ENCODE measurements around the gene HIP1R. TPM values are rescaled to one million over a fixed set of nuclear protein-coding genes. Genes with fewer than 3 reads are reported as not detected.

Gene HIP1R
- total and polyA plus RNA-seq, 2 of the 4 experiments (the other 2 are of a cell fraction): 13.8 to 18.5 TPM

GRCh38 chr12:122861587-122861970 lies 26.3 kb downstream of the HIP1R start:
- Histone ChIP-seq H2BK120ac (ENCODE audit: low read depth, low read length) (no peak overlapping the region), H3K79me1 (ENCODE audit: low read depth in 1 of 2, low read length in 2 of 2) (peaks cover 8 to 19% of the 10 kb centered on the region in 2 experiments; a peak in 3 of 4 replicates), H4K5ac (ENCODE audit: low read depth, low read length) (no peak overlapping the region), H3K4me2 (ENCODE audit: low read depth, low read length) (no peak overlapping the region), H4K20me1 (ENCODE audit: insufficient read depth, low read length) (peaks cover 30% of the 10 kb centered on the region), H3K27ac (ENCODE audit: insufficient read depth, low read length) (no peak overlapping the region), H3K9me3 (ENCODE audit: control insufficient read depth, insufficient read depth, low read length) (no peaks in the 10 kb centered on the region), H3K4me1 (ENCODE audit: control insufficient read depth, insufficient read depth, low read length) (peaks cover 3% of the 10 kb centered on the region; the same call in 1 of the 2 replicates), H3K56ac (ENCODE audit: extremely low read depth, insufficient read depth, low read length) (no peak overlapping the region), H3K9ac (ENCODE audit: low read depth, low read length) (no peak overlapping the region), H2BK5ac (ENCODE audit: low read depth, low read length, poor library complexity, severe bottlenecking) (no peak overlapping the region), H3K36me3 (ENCODE audit: control insufficient read depth, insufficient read depth, low read length) (peaks cover 25% of the 10 kb centered on the region), H4K8ac (ENCODE audit: low read depth in 2 of 2, low read length in 2 of 2) (no peak overlapping the region), H3K27me3 (ENCODE audit: control insufficient read depth, insufficient read depth, low read length) (no peaks in the 10 kb centered on the region), H3K9me1 (ENCODE audit: insufficient read depth, low read length) (0 out of 2 replicates have a peak, but pooled peaks cover 6% of the 10 kb centered on the region), H2AK9ac (replicated peaks; ENCODE audit: low read depth, low read length, poor library complexity) (no peak overlapping the region), H2BK15ac (ENCODE audit: low read depth, low read length) (no peak overlapping the region), H3K18ac (ENCODE audit: low read depth, low read length) (no peak overlapping the region), H3K4ac (ENCODE audit: low read depth, low read length) (no peak overlapping the region), H3K14ac (replicated peaks; ENCODE audit: low read depth, low read length) (no peak overlapping the region), H2AK5ac (ENCODE audit: low read depth, low read length) (no peak overlapping the region), H3K23ac (ENCODE audit: low read depth, low read length) (no peak overlapping the region), H3K4me3 (ENCODE audit: insufficient read depth, low read depth, low read length) (no peak overlapping the region), H2AFZ (replicated peaks; ENCODE audit: low read length, poor library complexity) (no peak overlapping the region), H2BK20ac (ENCODE audit: low read depth, low read length) (no peak overlapping the region), H4K91ac (ENCODE audit: insufficient read depth, low read depth, low read length) (no peak overlapping the region)
- no peak for TF ChIP-seq MAFK (IDR thresholded peaks at IDR 0.05; ENCODE audit: low read depth, low read length)
- TF ChIP-seq RFX5 (IDR thresholded peaks at IDR 0.05; ENCODE audit: low read depth, low read length): no peak
- TF ChIP-seq POLR2A (IDR thresholded peaks at IDR 0.05; ENCODE audit: low read depth, low read length): no peak
- no peak for TF ChIP-seq CEBPB (IDR thresholded peaks at IDR 0.05; ENCODE audit: low read depth, low read length)
- no peak for TF ChIP-seq FOS (IDR thresholded peaks at IDR 0.05; ENCODE audit: low read depth, low read length)
- no peak for TF ChIP-seq SMC3 (IDR thresholded peaks at IDR 0.05; ENCODE audit: low read depth, low read length)
- no peak for TF ChIP-seq USF2 (IDR thresholded peaks at IDR 0.05; ENCODE audit: low read depth, low read length)
- TF ChIP-seq ELK1 (IDR thresholded peaks at IDR 0.05; ENCODE audit: borderline replicate concordance, low read depth, low read length): no peak
- TF ChIP-seq CTCF (conservative IDR thresholded peaks at IDR 0.05; ENCODE audit: low read depth, low read length): no peak
- no peak for TF ChIP-seq RAD21 (IDR thresholded peaks at IDR 0.05; ENCODE audit: low read length)
- no peak for TF ChIP-seq CHD1 (IDR thresholded peaks at IDR 0.05; ENCODE audit: low read depth, low read length)
- no peak for TF ChIP-seq MXI1 (IDR thresholded peaks at IDR 0.05; ENCODE audit: borderline replicate concordance, low read depth, low read length)
- WGBS, 2 experiments (ENCODE audit: extremely low coverage in 2 of 2, insufficient read length in 1 of 2): 100% methylated on average over 1 of the region's 5 CpGs; no CpG with 5 or more reads in 1 of the 2 experiments
- dilution Hi-C loops (cut with HindIII; ENCODE audit: low sequenced_read_pairs, unreplicated experiment): no loop called here
- no TSS peak for BruUV-seq (replicated peaks)
- in situ Hi-C loops (cut with MboI; ENCODE audit: low sequenced_read_pairs): no loop called here
- intact Hi-C loops (cut with micrococcal nuclease): loop anchor here (5.0 kb wide), 1 partner anchor 69 kb away; no protein-coding TSS in a partner anchor
- POLR2A ChIA-PET (ENCODE audit: unreplicated experiment): no interaction called here
- ATAC-seq (ENCODE audit: low read depth) (no peak), DNase-seq (no peak)
- CTCF ChIA-PET: interaction anchor here (1.0 to 1.8 kb wide), 4 partner anchors 68 to 122 kb away, joined by 3 to 5 read pairs (median 4); no protein-coding TSS in a partner anchor

All from IMR-90 (cell line).